OCI-LY7 (cell line): Measurements from ENCODE around the gene STAU1. TPM values are rescaled to one million over a fixed set of nuclear protein-coding genes. Genes with fewer than 3 reads are reported as not detected.

Experiments used
- BruUV-seq: library from RNA; stranded (reverse); fragments of 400-500 nt; replicated peaks from 2 replicates; lab custom pipeline; 2021; lab: Mats Ljungman, UMichigan
- CTCF ChIA-PET: fragments of 300-600 bp; sonication (Branson Sonifier 250); formaldehyde crosslinking; loops from one replicate; lab custom pipeline; 2022; ENCODE audit warnings: antibody characterized with exemption; ENCODE audit not compliant: unreplicated experiment; lab: Charles Lee
- POLR2A ChIA-PET: fragments of 300-600 bp; sonication (Branson Sonifier 250); formaldehyde crosslinking; loops from one replicate; lab custom pipeline; 2022; ENCODE audit warnings: antibody characterized with exemption; lab: Charles Lee
- DNase-seq: peaks from one replicate; pipeline ENCODE4 v3.0.0-alpha.2; 2015; ENCODE audit warnings: low spot score
- H2AFZ ChIP-seq: fragments of 200-600 bp; sonication (generic), shearing (Covaris generic); 2 replicates; pipeline ENCODE4 v1.6.1; 2014; ENCODE audit warnings: mild to moderate bottlenecking, antibody characterized with exemption, low read length, moderate library complexity
- H3K27ac ChIP-seq: fragments of 200-600 bp; sonication (generic); 2 replicates; pipeline ENCODE4 v1.5.1; 2014; ENCODE audit warnings: mixed run types, low read depth, mild to moderate bottlenecking, moderate library complexity, low read length, inconsistent platforms; ENCODE audit not compliant: poor library complexity, severe bottlenecking
- H3K36me3 ChIP-seq: fragments of 200-600 bp; sonication (generic); 2 replicates; pipeline ENCODE4 v1.6.1; 2014; ENCODE audit warnings: mild to moderate bottlenecking, antibody characterized with exemption, low read length, moderate library complexity, mixed read lengths; ENCODE audit not compliant: insufficient read depth
- H3K4me1 ChIP-seq: fragments of 200-600 bp; sonication (generic); 2 replicates; pipeline ENCODE4 v1.5.1; 2014; ENCODE audit warnings: mild to moderate bottlenecking, low read length; ENCODE audit not compliant: insufficient read depth, poor library complexity, severe bottlenecking
- H3K4me2 ChIP-seq: fragments of 200-600 bp; sonication (generic); 2 replicates; pipeline ENCODE4 v1.6.1; 2014; ENCODE audit warnings: mild to moderate bottlenecking, low read length
- H3K4me3 ChIP-seq: fragments of 200-600 bp; sonication (generic); 2 replicates; pipeline ENCODE4 v1.5.1; 2014; ENCODE audit warnings: mild to moderate bottlenecking, low read depth, low read length; ENCODE audit not compliant: poor library complexity, severe bottlenecking
- H3K79me2 ChIP-seq: fragments of 200-600 bp; sonication (generic); 2 replicates; pipeline ENCODE4 v1.6.1; 2016; ENCODE audit warnings: low read depth, mild to moderate bottlenecking, low read length, moderate library complexity, mixed read lengths; ENCODE audit not compliant: insufficient read depth
- H3K9me2 ChIP-seq: fragments of 200-600 bp; sonication (generic); 2 replicates; pipeline ENCODE4 v1.6.1; 2016; ENCODE audit warnings: mild to moderate bottlenecking, low read length, mixed read lengths; ENCODE audit not compliant: insufficient read depth
- H3K9me3 ChIP-seq: fragments of 200-600 bp; sonication (generic); 2 replicates; pipeline ENCODE4 v1.6.1; 2014; ENCODE audit warnings: mild to moderate bottlenecking, mixed run types, low read length, mixed read lengths
- H4K20me1 ChIP-seq: fragments of 200-600 bp; sonication (generic); 2 replicates; pipeline ENCODE4 v1.6.1; 2014; ENCODE audit warnings: mild to moderate bottlenecking, antibody characterized with exemption, low read length, moderate library complexity, mixed read lengths; ENCODE audit not compliant: insufficient read depth
- EZH2phosphoT487 ChIP-seq: fragments of 200-600 bp; sonication (generic); IDR thresholded peaks from 2 replicates; pipeline ENCODE4 v1.6.1; 2018; ENCODE audit warnings: low read depth, borderline replicate concordance, mild to moderate bottlenecking, mixed run types, antibody characterized with exemption, low read length, moderate library complexity, mixed read lengths
- intact Hi-C: fragments of 100-400 bp; cut with micrococcal nuclease; formaldehyde crosslinking; loops from one replicate; pipeline ENCODE4 v1.10.0; 2022; ENCODE audit not compliant: unreplicated experiment
- total RNA-seq, 2 experiments: library from RNA; depleted of rRNA in 1 of 2; stranded (reverse); fragments of >200 nt in 1 of 2; shearing (Covaris generic) in 1 of 2; gene quantifications; 2 replicates each; pipeline ENCODE4 v1.2.3, GENCODE V29; 2014 to 2022
- TF ChIP-seq, protein P1 (sequence below): fragments of 200-600 bp; sonication (generic); conservative IDR thresholded peaks from 2 replicates; pipeline ENCODE4 v1.5.1; 2014; ENCODE audit warnings: mild to moderate bottlenecking, antibody characterized with exemption, low read length, moderate library complexity, mixed read lengths

Gene STAU1
- total RNA-seq, 2 experiments from 2014 or later: 36.8 to 66.8 TPM

DNA sequence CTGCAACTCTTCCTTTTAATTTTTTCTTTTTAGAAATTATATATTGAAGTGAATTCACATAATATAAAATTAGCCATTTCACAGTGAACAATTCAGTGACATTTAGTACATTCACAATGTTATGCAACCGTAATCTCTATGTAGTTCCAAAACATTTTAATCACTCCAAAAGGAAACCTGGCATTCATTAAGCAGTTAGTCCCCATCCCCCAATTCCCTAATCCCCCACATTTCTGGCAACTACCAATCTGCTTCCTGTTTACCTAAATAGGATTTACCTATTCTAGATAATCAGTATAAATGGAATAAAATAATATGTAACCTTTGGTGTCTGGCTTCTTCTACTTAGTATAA lies 22.6 kb upstream of the STAU1 start:
- no peaks in the 10 kb centered on the region for H3K79me2 ChIP-seq
- POLR2A ChIA-PET: no interaction called here
- H3K9me2 ChIP-seq: no peaks in the 10 kb centered on the region
- H3K27ac ChIP-seq: no peak overlapping the region
- BruUV-seq: no TSS peak
- TF ChIP-seq, protein P1, sequence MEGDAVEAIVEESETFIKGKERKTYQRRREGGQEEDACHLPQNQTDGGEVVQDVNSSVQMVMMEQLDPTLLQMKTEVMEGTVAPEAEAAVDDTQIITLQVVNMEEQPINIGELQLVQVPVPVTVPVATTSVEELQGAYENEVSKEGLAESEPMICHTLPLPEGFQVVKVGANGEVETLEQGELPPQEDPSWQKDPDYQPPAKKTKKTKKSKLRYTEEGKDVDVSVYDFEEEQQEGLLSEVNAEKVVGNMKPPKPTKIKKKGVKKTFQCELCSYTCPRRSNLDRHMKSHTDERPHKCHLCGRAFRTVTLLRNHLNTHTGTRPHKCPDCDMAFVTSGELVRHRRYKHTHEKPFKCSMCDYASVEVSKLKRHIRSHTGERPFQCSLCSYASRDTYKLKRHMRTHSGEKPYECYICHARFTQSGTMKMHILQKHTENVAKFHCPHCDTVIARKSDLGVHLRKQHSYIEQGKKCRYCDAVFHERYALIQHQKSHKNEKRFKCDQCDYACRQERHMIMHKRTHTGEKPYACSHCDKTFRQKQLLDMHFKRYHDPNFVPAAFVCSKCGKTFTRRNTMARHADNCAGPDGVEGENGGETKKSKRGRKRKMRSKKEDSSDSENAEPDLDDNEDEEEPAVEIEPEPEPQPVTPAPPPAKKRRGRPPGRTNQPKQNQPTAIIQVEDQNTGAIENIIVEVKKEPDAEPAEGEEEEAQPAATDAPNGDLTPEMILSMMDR: no peak
- no peak for TF ChIP-seq EZH2phosphoT487
- CTCF ChIA-PET: no interaction called here
- DNase-seq: no peak
- no peak overlapping the region for H3K4me3 ChIP-seq
- no peaks in the 10 kb centered on the region for H3K36me3 ChIP-seq
- H3K4me2 ChIP-seq: no peak overlapping the region
- no peak overlapping the region for H2AFZ ChIP-seq
- H3K4me1 ChIP-seq: no peaks in the 10 kb centered on the region
- intact Hi-C loops: no loop called here
- H4K20me1 ChIP-seq: no peaks in the 10 kb centered on the region
- peaks cover 9% of the 10 kb centered on the region; the same call in 1 of the 2 replicates for H3K9me3 ChIP-seq

DNA sequence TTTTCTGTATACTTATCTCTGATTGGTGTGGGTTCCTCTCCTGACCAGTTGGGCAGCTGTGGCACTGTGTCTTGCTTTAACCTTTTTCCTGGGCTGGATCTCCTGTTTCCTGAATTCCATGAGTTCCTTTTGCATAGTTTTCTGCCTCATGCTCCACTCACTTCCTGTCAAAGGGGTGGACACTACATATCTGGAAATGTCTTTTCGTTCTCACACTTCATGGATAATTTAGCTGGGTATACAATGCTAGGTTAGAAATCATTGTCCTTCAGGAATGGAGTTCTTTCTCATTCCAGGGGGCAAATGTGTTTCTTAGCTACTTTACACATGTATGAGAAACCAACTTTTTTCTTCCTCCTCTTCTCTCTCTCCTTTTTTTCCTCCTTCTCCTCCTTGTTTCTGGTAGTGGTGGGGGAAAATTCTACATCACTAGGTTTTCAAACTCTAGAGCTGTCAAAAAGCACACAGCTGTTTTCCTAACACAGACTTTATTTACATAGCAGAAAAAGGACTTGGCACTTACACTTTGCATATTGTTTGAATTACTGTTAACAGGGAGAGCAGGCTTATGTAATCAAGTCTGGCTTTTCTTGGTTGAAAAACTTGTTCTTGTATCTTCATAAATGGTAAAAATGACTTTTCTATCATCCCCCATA lies 22.1 kb upstream of the STAU1 start:
- Histone ChIP-seq H3K79me2 (no peaks in the 10 kb centered on the region), H3K4me3 (no peak overlapping the region), H2AFZ (no peak overlapping the region), H4K20me1 (no peaks in the 10 kb centered on the region), H3K4me2 (no peak overlapping the region), H3K27ac (no peak overlapping the region), H3K9me2 (no peaks in the 10 kb centered on the region), H3K36me3 (no peaks in the 10 kb centered on the region), H3K4me1 (no peaks in the 10 kb centered on the region), H3K9me3 (peaks cover 9% of the 10 kb centered on the region; the same call in 1 of the 2 replicates)
- CTCF ChIA-PET: no interaction called here
- intact Hi-C loops: no loop called here
- no peak for TF ChIP-seq EZH2phosphoT487
- TF ChIP-seq, protein P1: no peak
- BruUV-seq: no TSS peak
- POLR2A ChIA-PET: no interaction called here
- DNase-seq: no peak

DNA sequence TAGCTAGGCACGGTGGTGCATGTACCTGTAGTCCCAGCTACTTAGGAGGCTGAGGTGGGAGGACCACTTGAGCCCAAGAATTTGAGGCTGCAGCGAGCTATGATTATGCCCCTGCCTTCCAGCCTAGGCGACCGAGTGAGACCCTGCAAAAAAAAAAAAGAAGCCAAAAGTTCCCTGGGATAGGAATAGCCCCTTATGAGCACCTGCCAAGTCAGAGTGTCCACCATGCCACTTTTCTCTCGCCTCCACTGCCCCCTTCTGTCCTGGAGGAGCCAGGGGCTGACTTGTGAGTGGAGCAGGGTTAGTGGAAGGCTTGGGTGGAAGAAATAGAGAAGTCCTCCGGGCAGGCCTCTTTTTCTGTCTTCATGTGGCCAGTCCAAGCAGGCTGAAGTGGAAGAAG lies 18.9 kb upstream of the STAU1 start:
- H3K36me3 ChIP-seq: no peaks in the 10 kb centered on the region
- no peaks in the 10 kb centered on the region for H3K79me2 ChIP-seq
- POLR2A ChIA-PET: interaction anchor here (0.6 kb wide), 1 partner anchor 9 kb away, joined by 3 read pairs; no protein-coding TSS in a partner anchor
- BruUV-seq: no TSS peak
- intact Hi-C loops: no loop called here
- H4K20me1 ChIP-seq: no peaks in the 10 kb centered on the region
- CTCF ChIA-PET: no interaction called here
- H3K4me3 ChIP-seq: no peak overlapping the region
- no peaks in the 10 kb centered on the region for H3K9me2 ChIP-seq
- TF ChIP-seq, protein P1: peak; percentile 38; the same call in 1 of the 2 replicates
- TF ChIP-seq EZH2phosphoT487: no peak
- H3K27ac ChIP-seq: no peak overlapping the region
- H2AFZ ChIP-seq: no peak overlapping the region
- peaks cover 9% of the 10 kb centered on the region; the same call in 1 of the 2 replicates for H3K9me3 ChIP-seq
- no peaks in the 10 kb centered on the region for H3K4me1 ChIP-seq
- H3K4me2 ChIP-seq: no peak overlapping the region
- DNase-seq: no peak
